ENCODE results near the gene ELP6.

ELP6 gene

GRCh38 chr3:47456984-47457383 lies 56.5 kb downstream of the ELP6 start:
- Mint-ChIP-seq H3K4me3 (no peak overlapping the region), H3K36me3 (peaks cover 10% of the 10 kb centered on the region), H3K27ac (no peak overlapping the region), H3K27me3 (no peaks in the 10 kb centered on the region), H3K9me3 (ENCODE audit: low read depth) (peaks cover 5% of the 10 kb centered on the region), H3K4me1 (ENCODE audit: low read depth) (peaks cover 41% of the 10 kb centered on the region)

GRCh38 chr3:47455806-47456452 lies 57.6 kb downstream of the ELP6 start:
- Mint-ChIP-seq H3K27me3 (no peaks in the 10 kb centered on the region), H3K36me3 (peaks cover 12% of the 10 kb centered on the region), H3K4me3 (no peak overlapping the region), H3K27ac (no peak overlapping the region), H3K9me3 (ENCODE audit: low read depth) (peaks cover 5% of the 10 kb centered on the region), H3K4me1 (ENCODE audit: low read depth) (peaks cover 46% of the 10 kb centered on the region)

DNA sequence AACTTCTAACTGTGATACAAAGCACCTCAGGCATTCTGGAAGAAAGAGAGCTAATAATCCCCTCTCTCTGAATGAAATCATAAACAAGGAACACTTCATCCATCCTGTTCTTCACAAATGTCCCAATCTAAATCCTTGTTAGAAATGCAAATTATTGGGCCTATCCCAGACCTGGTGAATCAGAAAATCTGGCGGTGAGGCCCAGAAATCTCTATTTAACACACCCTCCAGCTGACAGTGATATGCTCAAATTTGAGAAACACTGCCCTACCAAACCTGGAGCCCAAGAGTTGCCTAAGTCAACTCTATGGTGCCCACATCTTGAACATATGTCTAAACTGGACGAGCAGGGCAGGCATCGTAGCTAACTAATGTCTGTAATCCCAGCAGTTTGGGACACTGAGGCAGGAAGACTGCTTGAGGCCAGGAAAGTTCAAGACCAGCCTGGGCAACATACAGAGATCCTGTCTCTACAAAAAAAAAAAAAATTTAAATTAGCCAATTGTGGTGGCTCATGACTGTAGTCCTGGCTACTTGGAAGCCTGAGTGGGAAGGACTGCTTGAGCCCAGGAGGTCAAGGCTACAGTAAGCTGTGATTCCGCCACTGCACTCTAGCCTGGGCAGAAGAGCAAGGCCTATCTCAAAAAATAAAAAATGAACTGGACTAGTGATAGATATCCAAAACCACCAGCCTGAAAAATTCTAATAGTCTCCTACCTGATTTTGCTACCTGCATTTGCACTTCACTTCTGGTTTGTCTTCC lies 60.9 kb downstream of the ELP6 start:
- no peak overlapping the region for H3K27ac Mint-ChIP-seq
- H3K27me3 Mint-ChIP-seq = no peaks in the 10 kb centered on the region
- H3K4me1 Mint-ChIP-seq (ENCODE audit: low read depth) = peaks cover 51% of the 10 kb centered on the region
- H3K4me3 Mint-ChIP-seq = no peak overlapping the region
- H3K36me3 Mint-ChIP-seq = peaks cover 16% of the 10 kb centered on the region
- H3K9me3 Mint-ChIP-seq (ENCODE audit: low read depth) = peaks cover 6% of the 10 kb centered on the region
